ENCODE measurements around the gene STK11IP. TPM values are rescaled to one million over a fixed set of nuclear protein-coding genes. Genes with fewer than 3 reads are reported as not detected.

STK11IP gene
- total RNA-seq, 1 experiment from 2014 or later = 39.9 TPM

GRCh38 chr2:219598308-219599078 lies 836 bp downstream of the STK11IP start:
- CTCF ChIA-PET = interaction anchor here (0.5 to 5.6 kb wide), 12 partner anchors 21 to 1993 kb away, joined by 3 to 53 read pairs (median 4); partner anchors contain the start of genes DNPEP, GMPPA and SPEG
- peaks cover 5% of the 10 kb centered on the region for H3K36me3 Mint-ChIP-seq
- TF ChIP-seq NR3C1 (CRISPR knock-in tag; conservative IDR thresholded peaks at IDR 0.05; ENCODE audit: low read depth) (no peak), TP53 (CRISPR knock-in tag; IDR thresholded peaks at IDR 0.05) (no peak), MYBL2 (CRISPR knock-in tag; IDR thresholded peaks at IDR 0.05) (no peak), PRRX2 (CRISPR knock-in tag; IDR thresholded peaks at IDR 0.05) (no peak), ATF2 (CRISPR knock-in tag; IDR thresholded peaks at IDR 0.05; ENCODE audit: borderline replicate concordance, low read depth) (no peak), E2F5 (CRISPR knock-in tag; IDR thresholded peaks at IDR 0.05) (no peak), NR1H2 (CRISPR knock-in tag; IDR thresholded peaks at IDR 0.05) (no peak), ATF1 (CRISPR knock-in tag; IDR thresholded peaks at IDR 0.05) (no peak), PRDM15 (CRISPR knock-in tag; IDR thresholded peaks at IDR 0.05) (no peak), ZNF121 (CRISPR knock-in tag; IDR thresholded peaks at IDR 0.05) (no peak), KAT7 (CRISPR knock-in tag; IDR thresholded peaks at IDR 0.05; ENCODE audit: borderline replicate concordance) (no peak), E2F4 (CRISPR knock-in tag; IDR thresholded peaks at IDR 0.05; ENCODE audit: borderline replicate concordance, low read depth) (no peak), ZNF425 (CRISPR knock-in tag; conservative IDR thresholded peaks at IDR 0.05) (no peak), CTCF (IDR thresholded peaks at IDR 0.05) (no peak), TEAD1 (CRISPR knock-in tag; IDR thresholded peaks at IDR 0.05) (no peak), AFF4 (CRISPR knock-in tag; IDR thresholded peaks at IDR 0.05; ENCODE audit: borderline replicate concordance) (no peak), ZNF281 (CRISPR knock-in tag; IDR thresholded peaks at IDR 0.05) (no peak)
- no peaks in the 10 kb centered on the region for H3K27me3 Mint-ChIP-seq (ENCODE audit: low read depth)
- H3K27ac Mint-ChIP-seq = peak overlapping the region; percentile 99
- H3K4me3 Mint-ChIP-seq = peak overlapping the region; percentile 97
- no peaks in the 10 kb centered on the region for H3K9me3 Mint-ChIP-seq
- POLR2A ChIA-PET = interaction anchor here (0.6 to 3.6 kb wide), 10 partner anchors 19 to 102 kb away, joined by 3 to 24 read pairs (median 10); partner anchors contain the start of genes CHPF, GMPPA, INHA and OBSL1
- no peak for ATAC-seq
- H3K4me1 Mint-ChIP-seq = peaks cover 32% of the 10 kb centered on the region
- no peak for DNase-seq (ENCODE audit: low spot score)
